Kidney epithelial cell (primary cell): ENCODE results near the gene TTC3. TPM values are rescaled to one million over a fixed set of nuclear protein-coding genes. Genes with fewer than 3 reads are reported as not detected.

ENCODE experiments used
- DNase-seq: peaks from one replicate; pipeline ENCODE4 v3.0.0-alpha.2; 2010; ENCODE audit warnings: low read depth
- H3K27me3 ChIP-seq: 2 replicates; pipeline ENCODE4 v1.6.0; 2011; ENCODE audit warnings: low read length; ENCODE audit not compliant: control insufficient read depth, insufficient read depth
- H3K36me3 ChIP-seq: 2 replicates; pipeline ENCODE4 v1.5.1; 2011; ENCODE audit warnings: low read length; ENCODE audit not compliant: control insufficient read depth, insufficient read depth
- H3K4me3 ChIP-seq: 2 replicates; pipeline ENCODE4 v1.5.1; 2011; ENCODE audit warnings: low read depth, mild to moderate bottlenecking, control low read depth, low read length
- CTCF ChIP-seq: IDR thresholded peaks from 2 replicates; pipeline ENCODE4 v1.5.1; 2011; ENCODE audit warnings: mild to moderate bottlenecking, moderate library complexity, low read length, control low read depth, inconsistent platforms; ENCODE audit not compliant: insufficient read depth, poor library complexity, severe bottlenecking
- total RNA-seq: library from RNA; depleted of rRNA; stranded (reverse); fragments of >200 nt; gene quantifications from 2 replicates; pipeline ENCODE4 v1.2.3, GENCODE V29; 2015

Gene TTC3
- total RNA-seq, 1 donor from 2014 or later: 139 TPM

GRCh38 chr21:37200641-37201480 lies 127.8 kb downstream of the TTC3 start:
- no peaks in the 10 kb centered on the region for H3K27me3 ChIP-seq
- TF ChIP-seq CTCF: no peak
- no peak for DNase-seq
- H3K36me3 ChIP-seq: peaks cover 2% of the 10 kb centered on the region
- no peak overlapping the region for H3K4me3 ChIP-seq

- DNase-seq: no peak
- Histone ChIP-seq H3K4me3 (no peak overlapping the region), H3K27me3 (no peaks in the 10 kb centered on the region), H3K36me3 (no peaks in the 10 kb centered on the region)
- no peak for TF ChIP-seq CTCF
These were observed 129.4 kb downstream of the TTC3 start for GRCh38 chr21:37202221-37203110.

- no peak for DNase-seq
- TF ChIP-seq CTCF: no peak
- Histone ChIP-seq H3K36me3 (no peaks in the 10 kb centered on the region), H3K4me3 (no peak overlapping the region), H3K27me3 (no peaks in the 10 kb centered on the region)
These were observed 131.5 kb downstream of the TTC3 start for GRCh38 chr21:37204580-37204979.

- Histone ChIP-seq H3K36me3 (no peaks in the 10 kb centered on the region), H3K4me3 (no peak overlapping the region), H3K27me3 (no peaks in the 10 kb centered on the region)
- DNase-seq: no peak
- TF ChIP-seq CTCF: no peak
These were observed 133.4 kb downstream of the TTC3 start for GRCh38 chr21:37206496-37206895.

GRCh38 chr21:37207441-37208009 lies 134.5 kb downstream of the TTC3 start:
- no peak for TF ChIP-seq CTCF
- Histone ChIP-seq H3K36me3 (no peaks in the 10 kb centered on the region), H3K27me3 (no peaks in the 10 kb centered on the region), H3K4me3 (no peak overlapping the region)
- DNase-seq: no peak
